Left lobe of liver (tissue), 2 donors: ENCODE results near the gene PPP1CB. TPM values are rescaled to one million over a fixed set of nuclear protein-coding genes. Genes with fewer than 3 reads are reported as not detected.
"Not testable (repeated sequence)": the region's sequence is repeated elsewhere in the genome, so short reads cannot be mapped to it uniquely, and the experiment has no call there.

ENCODE experiments used
- ATAC-seq: fragments of 200-7000 bp; cut with Tn5 transposase; one replicate; pipeline ENCODE4 v1.9.1; 2020; ENCODE audit warnings: mild to moderate bottlenecking, moderate library complexity
- DNase-seq: peaks from one replicate; pipeline ENCODE4 v3.0.0-alpha.2; 2020; ENCODE audit warnings: low spot score
- total RNA-seq: library from RNA; stranded (reverse); gene quantifications from one replicate; pipeline ENCODE4 v1.2.1, GENCODE V29; 2021
- donor health status: DM: no; HTN: no; CAD: no; lungs with moderate emphysema.
- donor health status: DM: no; HTN: yes; CAD: no.

Gene PPP1CB
- total RNA-seq, 1 donor from 2014 or later = 76.0 TPM

DNA sequence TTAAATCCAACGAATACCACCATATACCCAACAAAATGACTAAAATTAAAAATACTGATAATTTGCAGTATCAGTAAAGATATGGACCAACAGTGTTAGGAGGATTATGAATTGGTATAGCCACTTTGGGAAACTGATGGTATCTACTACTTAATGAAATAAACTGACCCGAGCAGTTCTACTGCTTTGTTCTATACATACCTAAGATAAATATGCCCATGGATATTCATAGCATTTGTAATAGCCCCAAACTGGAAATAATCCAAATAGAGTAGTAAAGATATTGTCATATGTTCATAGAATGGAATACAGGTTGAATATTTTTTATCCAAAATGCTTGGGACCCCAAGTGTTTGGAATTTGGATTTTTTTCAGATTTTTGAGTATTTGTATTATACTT lies 20.7 kb downstream of the PPP1CB start:
- ATAC-seq = no peak

DNA sequence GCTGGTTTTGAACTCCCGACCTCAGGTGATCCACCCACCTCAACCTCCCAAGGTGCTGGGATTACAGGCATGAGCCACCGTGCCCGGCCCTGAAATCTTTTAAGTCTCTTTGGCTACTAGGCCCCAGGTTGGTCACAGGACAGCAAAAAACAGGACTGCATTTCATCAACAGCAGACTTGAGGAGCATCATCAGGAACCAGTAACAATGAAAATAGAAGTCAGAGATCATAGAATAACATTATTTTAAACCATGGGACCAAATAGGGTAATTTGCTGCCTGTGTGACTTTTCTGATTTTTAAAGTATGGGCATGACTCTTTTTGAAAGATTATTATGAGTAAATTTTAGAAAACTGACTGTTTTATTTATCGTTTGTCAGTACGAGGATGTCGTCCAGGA lies 24.8 kb downstream of the PPP1CB start:
- no peak for ATAC-seq

More for the DNA sequence above, 20.7 kb downstream of the PPP1CB start:
- DNase-seq = no peak

DNA sequence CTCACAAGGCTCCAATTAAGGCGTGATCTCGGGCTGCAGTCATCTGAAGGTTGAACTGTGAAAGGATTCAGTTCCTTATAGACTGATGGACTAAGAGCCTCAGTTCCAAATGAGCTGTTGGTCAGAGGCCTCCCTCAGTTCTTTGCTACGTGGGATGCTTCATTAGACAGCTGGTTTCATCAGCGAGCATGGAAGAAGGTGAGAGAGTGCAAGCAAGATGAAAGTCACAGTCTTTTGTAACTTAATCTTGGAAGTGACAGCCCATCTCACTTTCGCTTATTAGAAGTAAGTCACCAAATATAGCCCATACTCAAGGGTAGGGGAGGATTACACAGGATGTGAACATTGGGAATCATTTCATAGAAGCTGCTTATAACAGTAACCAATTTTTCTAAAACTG lies 26.8 kb downstream of the PPP1CB start:
- ATAC-seq (no peak), DNase-seq (no peak)

More for the DNA sequence above, 24.8 kb downstream of the PPP1CB start:
- no peak for DNase-seq

DNA sequence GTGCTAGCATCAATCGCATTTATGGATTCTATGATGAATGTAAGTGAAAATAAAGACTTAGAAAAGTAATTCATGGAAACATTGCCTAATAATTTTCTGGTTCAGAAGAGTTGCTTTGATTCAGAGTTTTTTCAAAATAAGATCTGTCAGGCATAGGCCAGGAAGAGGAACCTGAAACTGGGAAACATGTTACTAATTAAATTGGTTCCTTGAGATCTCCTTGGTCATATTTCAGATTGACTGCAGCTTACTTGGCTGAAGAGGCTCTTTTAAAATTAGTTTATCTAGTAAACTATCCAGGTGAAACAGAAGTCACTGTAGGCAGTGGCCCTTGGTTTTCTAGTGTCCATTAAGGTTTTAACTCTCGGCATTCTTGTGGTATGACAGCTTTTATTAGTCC lies 27.4 kb downstream of the PPP1CB start:
- ATAC-seq (no peak), DNase-seq (no peak)

DNA sequence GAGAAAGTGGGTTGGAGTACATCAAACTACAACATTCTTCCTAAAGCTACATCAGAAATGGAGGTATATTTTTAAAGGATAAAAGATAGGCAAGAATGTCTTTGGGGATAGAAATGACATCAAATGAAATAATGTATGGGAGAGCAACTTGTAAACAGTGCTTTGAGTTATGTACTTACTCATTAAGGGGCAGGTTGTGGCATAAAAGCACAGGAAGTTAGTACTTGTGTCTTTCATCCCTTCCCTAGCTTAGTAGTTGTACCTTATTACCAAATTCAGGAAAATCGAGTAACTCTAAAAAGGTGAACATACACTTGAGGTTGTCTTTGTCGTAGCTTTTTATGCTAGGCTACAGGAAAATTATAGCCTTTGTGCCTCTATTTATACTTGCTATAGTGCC lies 28.9 kb downstream of the PPP1CB start:
- DNase-seq = no peak
- ATAC-seq = no peak

DNA sequence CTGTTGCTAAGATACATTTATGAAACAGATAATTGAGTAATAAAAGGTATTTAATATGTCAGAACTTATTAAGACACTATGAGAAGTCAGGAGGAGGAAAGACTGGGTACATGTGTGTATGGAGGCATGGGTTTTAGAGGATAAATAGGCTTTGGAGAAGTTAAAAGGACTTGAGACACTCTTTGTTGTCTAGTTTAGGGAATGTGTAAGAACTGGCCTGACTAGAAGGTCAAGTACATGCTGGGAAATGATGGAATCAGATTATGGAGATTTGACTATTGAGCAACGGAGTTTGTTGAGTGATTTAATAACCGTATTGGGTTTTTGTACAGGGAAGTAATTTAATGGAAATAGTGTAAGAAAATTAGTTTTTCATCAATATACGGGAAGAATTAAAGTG lies 30.8 kb downstream of the PPP1CB start:
- no peak for DNase-seq
- no peak for ATAC-seq

DNA sequence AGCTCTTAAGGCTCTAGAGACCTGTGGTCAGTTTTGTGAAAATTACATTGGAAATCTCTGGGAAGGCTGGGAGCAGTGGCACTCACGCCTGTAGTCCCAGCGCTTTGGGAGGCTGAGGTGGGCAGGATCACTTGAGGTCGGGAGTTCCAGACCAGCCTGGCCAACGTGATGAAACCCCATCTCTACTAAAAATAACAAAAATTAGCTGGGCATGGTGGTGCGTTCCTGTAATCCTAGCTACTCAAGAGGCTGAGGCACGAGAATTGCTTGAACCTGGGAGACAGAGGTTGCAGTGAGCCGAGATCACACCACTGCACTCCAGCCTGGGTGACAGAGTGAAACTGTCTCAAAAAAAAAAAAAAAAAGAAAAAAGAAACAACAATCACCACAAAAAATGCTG lies 32.9 kb downstream of the PPP1CB start:
- not testable (repeated sequence) for DNase-seq, ATAC-seq

DNA sequence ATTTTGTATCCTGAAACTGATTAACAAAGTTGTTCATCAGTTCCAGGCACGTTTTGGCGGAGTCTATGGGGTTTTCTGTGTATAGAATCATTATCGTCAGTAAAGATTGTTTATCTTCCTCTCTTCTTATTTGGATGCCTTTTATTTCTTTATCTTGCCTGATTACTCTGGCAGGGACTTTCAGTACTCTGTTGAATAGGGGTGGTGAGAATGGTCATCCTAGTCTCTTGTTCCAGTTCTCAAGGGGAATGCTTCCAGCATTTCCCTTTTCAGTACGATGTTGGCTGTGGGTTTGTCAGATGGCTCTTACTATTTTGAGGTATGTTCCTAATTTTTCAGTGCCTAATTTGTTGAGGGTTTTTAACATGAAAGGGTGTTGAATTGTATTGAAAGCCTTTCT lies 45.0 kb downstream of the PPP1CB start:
- DNase-seq (no peak), ATAC-seq (no peak)

DNA sequence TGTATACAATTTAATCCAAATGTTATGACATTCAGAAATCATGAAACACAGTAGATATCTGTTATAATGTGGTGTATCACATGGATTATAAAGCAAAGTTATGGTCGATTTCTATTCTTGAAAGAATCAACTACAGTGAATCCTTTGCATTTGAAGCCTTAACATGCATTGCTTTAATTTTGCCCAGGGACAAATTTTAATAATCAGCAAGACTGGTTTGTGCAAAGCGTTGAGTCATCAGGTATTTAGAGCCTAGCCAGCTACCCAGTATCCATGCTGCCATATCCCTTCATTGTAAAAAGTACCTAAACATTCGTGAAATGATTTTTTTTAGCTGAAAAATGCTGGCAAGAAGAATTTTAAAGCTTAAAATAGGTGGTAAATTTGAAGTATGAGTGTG lies 50.1 kb downstream of the PPP1CB start:
- ATAC-seq (no peak), DNase-seq (no peak)

DNA sequence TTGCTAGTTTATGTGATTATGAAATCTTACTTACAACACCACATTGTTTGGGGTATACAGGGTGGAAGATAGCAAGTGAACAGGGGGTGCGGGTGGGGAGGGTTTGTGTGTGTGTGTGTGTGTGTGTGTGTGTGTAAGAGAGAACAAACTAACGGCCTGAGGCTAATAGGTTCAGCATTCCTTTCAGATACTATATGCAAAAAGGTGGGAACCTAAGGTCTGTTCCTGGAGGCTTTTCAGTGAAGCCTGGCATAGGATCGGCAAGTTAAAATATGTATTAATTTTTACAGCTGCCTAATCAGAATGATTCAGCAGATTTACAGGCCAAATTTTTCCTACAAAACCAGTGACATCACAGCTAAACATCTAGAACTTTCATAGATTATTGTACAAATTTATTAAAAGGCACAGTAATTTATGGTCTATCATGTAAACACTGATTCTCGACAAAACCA lies 51.4 kb downstream of the PPP1CB start:
- no peak for DNase-seq
- ATAC-seq = no peak

DNA sequence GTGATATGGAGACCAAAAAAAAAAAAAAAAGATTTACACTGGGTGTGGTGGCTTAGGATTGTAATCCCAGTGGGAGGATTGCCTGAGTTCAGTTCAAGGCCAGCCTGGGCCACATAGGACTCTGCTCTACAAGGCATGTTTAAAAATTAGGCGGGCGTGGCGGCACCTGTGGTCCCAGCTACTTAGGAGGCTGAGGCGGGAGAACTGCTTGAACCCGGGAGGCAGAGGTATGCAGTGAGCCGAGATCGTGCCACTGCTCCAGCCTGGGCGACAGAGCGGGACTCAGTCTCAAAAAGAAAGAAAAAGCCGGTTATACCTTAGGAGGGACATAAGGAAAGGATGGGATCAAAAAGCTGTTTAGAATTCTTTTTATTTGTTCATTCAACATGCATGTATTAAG lies 58.3 kb downstream of the PPP1CB start:
- no peak for DNase-seq
- ATAC-seq = peak; percentile 16

DNA sequence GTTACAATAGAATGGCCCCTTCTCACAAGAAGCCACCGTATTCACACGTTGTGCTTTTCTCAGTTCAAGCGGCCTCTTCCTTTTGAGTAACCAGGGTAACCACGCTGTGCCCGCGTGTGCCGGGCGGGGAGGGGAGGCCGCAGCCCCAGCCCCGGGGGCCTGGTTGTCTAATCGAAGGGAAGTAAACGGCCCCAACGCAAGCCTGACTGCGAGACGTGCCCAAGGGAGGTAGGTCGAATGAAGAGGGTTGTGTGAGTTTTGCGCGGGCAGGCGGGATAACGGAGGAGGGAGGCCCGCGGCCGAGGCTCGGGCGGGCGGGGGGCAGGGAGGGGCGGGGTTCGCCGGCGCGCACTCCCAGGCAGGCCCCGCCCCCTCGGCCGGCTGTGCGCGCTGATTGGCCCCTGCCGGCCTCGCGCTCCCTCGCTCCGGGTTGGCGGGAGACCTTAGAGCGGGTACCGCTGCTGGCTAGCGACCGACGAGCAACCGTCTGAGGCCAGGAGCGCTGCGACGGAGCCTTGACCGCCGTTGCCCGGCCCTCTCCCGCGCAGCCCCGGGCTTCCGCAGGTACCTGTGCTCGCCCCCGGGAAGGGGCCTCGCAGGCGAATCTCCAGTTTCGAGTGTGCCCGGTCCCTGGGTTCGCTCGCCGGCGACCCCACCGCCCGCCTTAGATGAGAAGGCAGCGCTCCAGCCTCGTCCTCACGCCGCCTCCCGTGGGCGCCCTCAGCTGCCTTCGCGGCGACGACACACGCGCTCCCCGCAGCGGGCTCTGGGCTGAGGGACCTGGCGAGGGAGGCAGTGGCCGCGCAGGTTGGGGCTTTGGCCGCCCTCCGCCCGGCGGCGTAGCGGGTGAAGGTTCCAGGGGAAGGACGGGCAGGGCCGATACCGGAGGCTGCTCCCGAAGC lies 59.0 kb downstream of the PPP1CB start, which contains the start of gene SPDYA:
Gene SPDYA, plus strand, starts transcription at position 451 of the 902 bp plus-strand sequence. CDS start 5,181 bp downstream, outside the sequence.
- DNase-seq = peak; percentile 58
- peak; percentile 87 for ATAC-seq

DNA sequence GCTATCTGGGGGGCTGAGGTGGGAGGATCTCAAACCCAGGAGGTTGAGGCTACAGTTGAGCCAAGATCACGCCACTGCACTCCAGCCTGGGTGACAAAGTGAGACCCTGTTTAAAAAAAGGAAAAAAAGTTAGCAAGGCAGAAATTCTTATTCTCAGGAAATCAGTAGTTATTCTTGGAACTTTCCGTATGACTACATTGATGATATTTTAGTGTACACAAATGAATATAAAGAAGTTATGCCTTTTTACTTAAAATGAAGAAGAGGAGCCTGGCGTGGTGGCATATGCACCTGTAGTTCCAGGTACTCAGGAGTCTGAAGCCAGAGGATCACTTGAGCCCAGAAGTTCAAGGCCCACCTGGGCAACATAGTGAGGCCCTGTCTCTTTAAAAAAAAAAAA lies 66.4 kb downstream of the PPP1CB start:
- no peak for ATAC-seq
- DNase-seq = no peak

DNA sequence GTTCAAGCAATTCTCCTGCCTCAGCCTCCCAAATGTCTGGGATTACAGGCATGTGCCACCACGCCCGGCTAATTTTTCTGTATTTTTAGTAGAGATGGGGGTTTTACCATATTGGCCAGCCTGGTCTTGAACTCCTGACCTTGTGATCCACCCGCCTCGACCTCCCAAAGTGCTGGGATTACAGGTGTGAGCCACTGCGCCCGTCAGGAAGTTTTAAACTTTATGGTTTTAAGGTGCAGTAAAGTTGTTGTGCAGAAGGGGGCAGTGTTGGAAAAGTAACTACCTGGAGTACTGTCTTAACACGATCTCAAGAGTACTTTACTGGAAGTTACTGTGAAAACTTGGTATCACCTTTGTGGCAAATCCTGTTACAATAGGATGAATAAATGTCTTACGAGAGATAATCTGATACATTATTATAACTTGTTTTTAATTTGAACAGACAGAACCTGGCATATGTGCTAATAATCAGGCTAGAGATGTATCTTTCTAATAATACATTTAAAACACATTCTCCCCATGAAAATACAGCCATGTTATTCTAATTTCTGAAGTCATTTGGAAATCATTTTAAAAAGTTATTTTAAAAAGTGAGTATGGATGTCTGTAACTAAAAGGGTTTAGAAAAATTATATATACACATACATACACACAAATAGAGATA lies 69.8 kb downstream of the PPP1CB start:
- DNase-seq = peak; percentile 52
- ATAC-seq = peak; percentile 92

DNA sequence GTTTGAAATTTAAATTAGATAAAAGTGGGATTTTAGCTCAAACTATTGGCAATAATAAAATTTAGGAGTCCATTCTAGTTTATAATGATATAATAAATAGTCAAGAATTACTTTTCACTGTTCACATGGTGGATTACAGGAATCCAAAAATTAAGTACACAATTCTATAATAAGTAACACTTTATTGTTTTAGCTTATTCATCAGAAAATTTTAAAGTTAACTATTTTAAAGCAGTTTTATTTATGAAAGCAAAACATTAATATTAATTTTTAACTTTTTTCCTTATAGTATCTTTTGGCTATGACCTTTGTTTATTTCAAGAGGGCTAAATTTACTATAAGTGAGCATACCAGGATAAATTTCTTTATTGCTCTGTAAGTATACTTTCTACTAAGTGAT lies 70.4 kb downstream of the PPP1CB start:
- DNase-seq (no peak), ATAC-seq (no peak)

DNA sequence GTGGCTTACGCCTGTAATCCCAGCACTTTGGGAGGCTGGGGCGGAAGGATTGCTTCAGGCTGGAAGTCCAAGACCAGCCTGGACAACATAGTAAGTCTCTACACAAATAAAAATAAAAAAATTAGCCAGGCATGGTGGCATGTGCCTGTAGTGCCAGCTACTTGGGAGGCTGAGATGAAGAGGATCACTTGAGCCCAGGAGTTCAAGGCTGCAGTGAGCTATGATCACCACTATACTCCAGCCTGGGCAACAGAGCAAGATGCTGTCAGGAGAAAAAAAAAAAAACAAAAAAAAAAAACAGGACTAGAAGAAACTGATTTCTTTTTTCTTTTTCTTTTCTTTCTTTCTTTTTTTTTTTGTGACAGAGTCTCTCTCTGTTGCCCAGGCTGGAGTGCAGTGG lies 72.6 kb downstream of the PPP1CB start:
- ATAC-seq (no peak), DNase-seq (no peak)

DNA sequence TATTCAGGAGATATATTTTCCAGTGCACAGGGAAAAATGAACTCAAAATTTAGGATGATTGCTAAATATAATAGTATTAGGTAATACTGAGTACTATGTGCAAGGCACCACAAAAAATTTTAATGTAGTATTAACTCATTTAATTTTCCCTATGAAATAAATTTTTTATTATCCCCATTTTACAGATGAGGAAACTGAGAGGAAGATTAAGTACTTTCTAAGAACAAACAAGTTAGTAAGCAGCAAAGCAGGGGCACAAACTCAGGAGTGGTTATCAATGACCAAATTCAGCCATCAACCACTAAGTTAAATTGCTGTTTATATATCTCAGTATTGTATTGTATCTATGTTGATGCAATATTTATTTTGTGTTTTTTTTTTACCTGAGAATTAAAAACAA lies 73.2 kb downstream of the PPP1CB start:
- DNase-seq (no peak), ATAC-seq (no peak)

DNA sequence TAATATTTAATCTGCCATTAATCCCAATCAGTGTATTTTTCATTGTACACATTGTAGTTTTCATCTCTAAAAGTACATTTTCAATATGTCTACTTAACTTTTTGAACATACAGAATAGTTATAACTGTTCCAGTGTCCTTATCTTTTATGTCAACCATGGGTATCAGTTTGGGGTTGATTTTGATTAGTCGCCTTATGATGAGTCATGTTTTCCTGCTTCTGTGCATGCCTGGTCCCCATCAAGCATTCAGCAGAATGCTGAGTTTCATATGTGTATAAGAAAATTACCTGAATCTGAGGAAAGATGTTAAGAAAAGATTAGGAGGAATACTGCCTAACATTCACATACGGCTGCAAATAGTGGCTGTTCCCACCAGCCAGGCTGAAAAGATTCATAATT lies 76.8 kb downstream of the PPP1CB start:
- DNase-seq (no peak), ATAC-seq (no peak)

DNA sequence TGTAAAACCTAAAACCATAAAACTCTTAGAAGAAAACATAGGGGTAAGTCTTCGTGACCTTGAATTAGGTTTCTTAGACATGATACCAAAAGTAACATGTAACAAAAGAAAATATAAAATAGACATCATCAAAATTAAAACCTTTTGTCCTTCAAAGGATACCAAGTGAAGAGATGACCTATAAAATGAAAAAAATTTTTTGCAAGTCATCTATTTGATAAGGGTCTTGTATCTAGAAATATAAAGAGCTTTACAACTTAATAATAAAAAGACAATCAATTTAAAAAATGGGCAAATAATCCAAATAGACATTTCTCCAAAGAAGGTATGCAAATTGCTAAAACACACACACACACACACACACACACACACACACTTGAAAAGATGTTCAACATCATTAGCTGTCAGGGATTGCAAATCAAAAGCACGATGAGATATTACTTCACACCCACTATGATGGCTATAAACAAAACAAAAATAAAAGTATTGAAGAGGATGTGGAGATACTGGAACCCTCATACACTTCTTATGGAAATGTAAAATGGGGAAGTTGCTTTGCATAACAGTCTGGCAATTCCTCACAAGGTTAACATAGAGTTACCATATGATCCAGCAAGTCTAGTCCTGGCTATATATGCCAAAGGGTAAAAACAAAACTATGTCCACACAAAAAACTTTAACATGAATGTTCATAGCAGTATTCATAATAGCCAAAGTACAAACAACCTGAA lies 82.3 kb downstream of the PPP1CB start:
- no peak for ATAC-seq
- DNase-seq = no peak

DNA sequence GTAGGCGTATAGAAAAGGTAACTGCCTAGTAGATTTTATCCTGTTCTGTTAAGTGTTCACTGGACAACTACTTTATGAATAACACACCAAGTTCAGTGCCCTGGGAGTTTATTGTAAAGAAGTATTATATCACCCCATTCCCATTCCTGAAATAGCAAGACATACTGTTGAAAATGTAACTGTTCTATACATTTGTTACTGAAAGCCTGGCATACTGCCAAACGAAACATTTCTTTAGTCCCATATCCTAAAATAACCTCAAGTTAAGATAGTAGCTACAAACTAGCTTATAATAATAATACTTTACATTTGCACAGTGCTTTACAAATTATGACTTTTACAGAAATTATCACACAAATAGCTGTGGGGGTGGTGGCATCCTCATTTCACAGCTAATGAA lies 84.2 kb downstream of the PPP1CB start:
- DNase-seq = no peak

DNA sequence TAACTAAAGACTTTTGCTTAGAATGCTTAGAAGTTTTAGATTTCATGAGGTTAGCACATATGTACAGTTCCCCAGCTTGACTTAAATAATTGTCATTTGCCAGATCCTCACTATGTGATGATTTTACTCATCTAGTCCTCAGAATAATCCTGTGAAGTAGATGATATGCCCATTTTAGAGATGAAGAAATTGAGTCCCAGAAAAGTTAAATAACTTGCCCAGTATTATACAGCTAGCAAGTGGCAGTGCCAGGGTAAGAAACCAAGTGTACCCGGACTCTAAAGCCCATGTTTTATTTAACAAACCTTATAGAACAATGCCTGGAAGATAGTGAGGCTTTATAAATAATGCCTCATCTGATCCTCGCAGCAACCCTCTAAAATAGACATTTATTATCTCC lies 87.3 kb downstream of the PPP1CB start:
- ATAC-seq = no peak
- DNase-seq = no peak

More for the DNA sequence above, 84.2 kb downstream of the PPP1CB start:
- ATAC-seq = no peak
